Osteocyte (in vitro differentiated cells): ENCODE measurements around the gene CAVIN1. TPM values are rescaled to one million over a fixed set of nuclear protein-coding genes. Genes with fewer than 3 reads are reported as not detected.
A peak's percentile ranks its signal among the peaks of the same experiment; 100 is the strongest.
"Not testable (repeated sequence)": the region's sequence is repeated elsewhere in the genome, so short reads cannot be mapped to it uniquely, and the experiment has no call there.

Experiments used
- DNase-seq: peaks from one replicate; pipeline ENCODE4 v3.0.0; 2021; ENCODE audit warnings: mixed read lengths; ENCODE audit not compliant: unreplicated experiment; ENCODE audit errors: extremely low spot score
- H3K27ac Mint-ChIP-seq: one replicate; pipeline ENCODE4 v1.8.0; 2021; ENCODE audit warnings: mild to moderate bottlenecking, mixed read lengths; ENCODE audit not compliant: unreplicated experiment
- H3K27me3 Mint-ChIP-seq: one replicate; pipeline ENCODE4 v1.8.0; 2021; ENCODE audit warnings: mixed read lengths; ENCODE audit not compliant: unreplicated experiment
- H3K36me3 Mint-ChIP-seq: one replicate; pipeline ENCODE4 v1.8.0; 2021; ENCODE audit warnings: mixed read lengths; ENCODE audit not compliant: unreplicated experiment
- H3K4me1 Mint-ChIP-seq: one replicate; pipeline ENCODE4 v1.8.0; 2021; ENCODE audit warnings: mixed read lengths; ENCODE audit not compliant: unreplicated experiment
- H3K4me3 Mint-ChIP-seq: one replicate; pipeline ENCODE4 v1.8.0; 2021; ENCODE audit warnings: mild to moderate bottlenecking, moderate library complexity, mixed read lengths; ENCODE audit not compliant: unreplicated experiment
- H3K9me3 Mint-ChIP-seq: one replicate; pipeline ENCODE4 v1.8.0; 2021; ENCODE audit warnings: mixed read lengths; ENCODE audit not compliant: unreplicated experiment
- CTCF ChIP-seq: fragments of 200-600 bp; sonication (generic); IDR thresholded peaks from 2 replicates; pipeline ENCODE4 v1.5.0; 2021; ENCODE audit warnings: antibody characterized with exemption, mild to moderate bottlenecking, moderate library complexity
- total RNA-seq: library from RNA; stranded (reverse); gene quantifications from 2 replicates; pipeline ENCODE4 v1.2.1, GENCODE V29; 2021

CAVIN1 gene
- total RNA-seq, 1 donor from 2014 or later = 487 TPM

- no peaks in the 10 kb centered on the region for H3K36me3 Mint-ChIP-seq
- no peaks in the 10 kb centered on the region for H3K27me3 Mint-ChIP-seq
- H3K27ac Mint-ChIP-seq = peak overlapping the region; percentile 97
- peaks cover 42% of the 10 kb centered on the region for H3K4me1 Mint-ChIP-seq
- peak overlapping the region; percentile 94 for H3K4me3 Mint-ChIP-seq
- DNase-seq = no peak
- no peaks in the 10 kb centered on the region for H3K9me3 Mint-ChIP-seq
- peak; percentile 50 for TF ChIP-seq CTCF
Observed at GRCh38 chr17:42459256-42459800, 36.3 kb upstream of the CAVIN1 start.

GRCh38 chr17:42458497-42459255 lies 35.6 kb upstream of the CAVIN1 start, which contains the start of gene ATP6V0A1:
Gene ATP6V0A1 (plus strand): TSS chr17:42458878. CDS start chr17:42460895, 2,017 bp downstream.
- peak within 1 kb of the TSS; percentile 97 for H3K27ac Mint-ChIP-seq
- peak; percentile 95 for DNase-seq
- H3K27me3 Mint-ChIP-seq = no peaks in the 10 kb centered on the region
- H3K9me3 Mint-ChIP-seq = no peaks in the 10 kb centered on the region
- no peaks in the 10 kb centered on the region for H3K36me3 Mint-ChIP-seq
- peak within 1 kb of the TSS; percentile 94 for H3K4me3 Mint-ChIP-seq
- no peak for TF ChIP-seq CTCF
- peaks cover 43% of the 10 kb centered on the region for H3K4me1 Mint-ChIP-seq

GRCh38 chr17:42457107-42457792 lies 34.2 kb upstream of the CAVIN1 start:
- peak overlapping the region; percentile 82 for H3K27ac Mint-ChIP-seq
- H3K9me3 Mint-ChIP-seq = no peaks in the 10 kb centered on the region
- H3K4me1 Mint-ChIP-seq = peaks cover 51% of the 10 kb centered on the region
- no peak for DNase-seq
- H3K4me3 Mint-ChIP-seq = peak overlapping the region; percentile 94
- H3K36me3 Mint-ChIP-seq = no peaks in the 10 kb centered on the region
- TF ChIP-seq CTCF = no peak
- H3K27me3 Mint-ChIP-seq = no peaks in the 10 kb centered on the region

DNA sequence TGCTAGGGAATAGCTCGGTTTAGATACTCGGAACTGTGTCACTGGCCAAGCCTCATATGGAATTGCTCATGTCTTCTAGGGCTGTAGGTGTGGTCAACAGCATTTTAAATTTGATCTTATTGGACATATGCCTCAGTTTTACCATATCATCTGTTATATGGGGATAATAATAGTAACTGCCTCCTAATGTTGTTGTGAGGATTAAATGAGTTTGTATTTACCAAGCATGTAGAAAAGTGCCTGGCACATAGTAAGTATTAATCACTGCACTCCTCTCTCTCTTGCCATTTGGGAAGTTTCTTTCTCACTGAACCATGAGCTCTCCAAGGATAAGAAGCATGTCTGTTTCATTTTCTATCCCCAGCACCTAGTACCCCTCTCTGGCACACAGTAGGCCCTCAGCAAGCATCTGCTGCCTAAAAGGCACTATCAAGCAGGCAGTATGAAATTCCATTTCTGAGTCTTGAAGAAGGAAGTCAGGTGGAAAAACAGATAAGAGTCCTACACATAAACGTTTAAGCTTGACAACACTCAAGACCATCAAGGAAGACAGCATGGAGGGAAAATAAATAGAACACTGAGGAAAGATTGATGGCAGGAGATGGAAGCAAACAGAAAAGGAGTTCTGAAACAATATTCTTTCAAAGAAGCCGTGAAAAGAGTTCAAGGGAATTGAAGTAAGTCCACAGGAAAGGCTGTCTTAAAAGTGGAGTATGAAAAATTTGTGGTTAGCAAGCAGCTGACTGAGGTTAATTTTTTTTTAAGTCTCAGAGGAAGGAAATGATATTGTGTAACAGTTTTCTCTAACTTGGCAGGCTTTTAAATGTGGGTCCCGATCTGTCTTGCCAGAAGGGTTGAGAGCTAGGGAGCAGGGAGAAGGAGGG lies 33.4 kb upstream of the CAVIN1 start:
- H3K27me3 Mint-ChIP-seq = no peaks in the 10 kb centered on the region
- peak overlapping the region; percentile 36 for H3K4me3 Mint-ChIP-seq
- no peak for DNase-seq
- H3K27ac Mint-ChIP-seq = peak overlapping the region; percentile 82
- peaks cover 51% of the 10 kb centered on the region for H3K4me1 Mint-ChIP-seq
- H3K36me3 Mint-ChIP-seq = no peaks in the 10 kb centered on the region
- TF ChIP-seq CTCF = no peak
- H3K9me3 Mint-ChIP-seq = no peaks in the 10 kb centered on the region

GRCh38 chr17:42454987-42455386 lies 31.9 kb upstream of the CAVIN1 start:
- H3K36me3 Mint-ChIP-seq, DNase-seq, H3K27ac Mint-ChIP-seq, H3K27me3 Mint-ChIP-seq, H3K9me3 Mint-ChIP-seq, H3K4me3 Mint-ChIP-seq: not testable (repeated sequence)
- H3K4me1 Mint-ChIP-seq = peaks cover 44% of the 10 kb centered on the region
